Measurements from ENCODE around the gene CDC14C. TPM values are rescaled to one million over a fixed set of nuclear protein-coding genes. Genes with fewer than 3 reads are reported as not detected.

Gene CDC14C
- total RNA-seq (not detected in 2 replicates), polyA plus RNA-seq (not detected in 2 replicates), polyA minus RNA-seq (not detected in 2 replicates), Bru-seq, nascent RNA (not detected), BruChase-seq, experiment 1, labeled RNA remaining after a 6-hour chase (not detected), BruChase-seq, experiment 2, labeled RNA remaining after a 2-hour chase (not detected)
- not detected in 2 replicates for polyA plus RNA-seq (2011; cell fraction: cytosol; rRNA removed)
- not detected in 2 replicates for polyA plus RNA-seq (2011; cell fraction: nucleus; rRNA removed)
- not detected in 2 replicates for polyA plus RNA-seq (2012)
- polyA minus RNA-seq (2011; cell fraction: cytosol; rRNA and poly(A)+ RNA removed) = not detected
- polyA minus RNA-seq (2011; cell fraction: nucleus; rRNA and poly(A)+ RNA removed) = not detected in 2 replicates
- long read RNA-seq = 0 reads

DNA sequence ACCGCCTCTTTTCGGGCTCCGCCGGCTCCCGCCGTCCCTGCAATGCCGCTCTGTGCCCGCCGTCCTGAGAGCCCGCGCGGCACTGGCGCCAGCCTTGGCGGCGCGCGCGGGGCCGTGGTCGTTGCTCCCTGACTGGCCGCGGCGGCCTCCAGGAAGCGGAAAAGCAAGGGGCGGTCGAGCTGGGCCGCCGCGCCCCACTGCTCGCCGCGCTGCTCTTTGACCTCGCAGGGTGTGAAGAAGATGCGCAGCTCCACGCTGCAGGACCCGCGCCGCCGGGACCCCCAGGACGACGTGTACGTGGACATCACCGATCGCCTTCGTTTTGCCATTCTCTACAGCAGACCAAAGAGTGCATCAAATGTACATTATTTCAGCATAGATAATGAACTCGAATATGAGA is at the start of gene CDC14C:
Gene CDC14C (plus strand): TSS at position 115 of the 400 bp plus-strand sequence. CDS start 126 bp downstream, at position 241.
- no peaks in the 10 kb centered on the region for H3K9me3 ChIP-seq (replicated peaks; ENCODE audit: control insufficient read depth, insufficient read depth, low read length)
- no peaks in the 10 kb centered on the region for H3K36me3 ChIP-seq (ENCODE audit: control insufficient read depth in 2 of 2, extremely low read depth in 1 of 2, insufficient read depth in 2 of 2, low read length in 2 of 2)
- H3K9ac ChIP-seq (replicated peaks; ENCODE audit: extremely low read depth, insufficient read depth, low read length) = no peak within 1 kb of the TSS
- H3K4me1 ChIP-seq (ENCODE audit: control insufficient read depth, extremely low read depth, insufficient read depth, low read length) = no peaks in the 10 kb centered on the region
- intact Hi-C loops (cut with micrococcal nuclease) = no loop called here
- no peak within 1 kb of the TSS for H3K4me3 ChIP-seq (replicated peaks in 1 of 3; ENCODE audit: insufficient read depth in 1 of 3, low read depth in 1 of 3, low read length in 3 of 3)
- H4K20me1 ChIP-seq (replicated peaks; ENCODE audit: control insufficient read depth, extremely low read depth, insufficient read depth, low read length) = no peaks in the 10 kb centered on the region
- dilution Hi-C loops (cut with MboI; ENCODE audit: extremely low pct_ligation_motif_present, low sequenced_read_pairs) = no loop called here
- TF ChIP-seq POLR2A (IDR thresholded peaks at IDR 0.05; ENCODE audit: low read depth, low read length) (no peak), JUN (IDR thresholded peaks at IDR 0.05; ENCODE audit: borderline replicate concordance, insufficient read depth, insufficient read length, low read depth) (no peak), POLR2AphosphoS5 (IDR thresholded peaks at IDR 0.05; ENCODE audit: insufficient read depth, low read depth, low read length) (no peak), GATA2 (IDR thresholded peaks at IDR 0.05; ENCODE audit: insufficient read depth, insufficient read length, low read depth, low read length) (no peak), EZH2 (IDR thresholded peaks at IDR 0.05; ENCODE audit: borderline replicate concordance, low read depth, low read length, severe bottlenecking) (no peak), MAX (IDR thresholded peaks at IDR 0.05; ENCODE audit: insufficient read depth, insufficient read length) (no peak), MYC (IDR thresholded peaks at IDR 0.05; ENCODE audit: low read depth, low read length) (no peak), FOS (IDR thresholded peaks at IDR 0.05; ENCODE audit: borderline replicate concordance, insufficient read depth, low read length) (no peak)
- TF ChIP-seq, protein P1, sequence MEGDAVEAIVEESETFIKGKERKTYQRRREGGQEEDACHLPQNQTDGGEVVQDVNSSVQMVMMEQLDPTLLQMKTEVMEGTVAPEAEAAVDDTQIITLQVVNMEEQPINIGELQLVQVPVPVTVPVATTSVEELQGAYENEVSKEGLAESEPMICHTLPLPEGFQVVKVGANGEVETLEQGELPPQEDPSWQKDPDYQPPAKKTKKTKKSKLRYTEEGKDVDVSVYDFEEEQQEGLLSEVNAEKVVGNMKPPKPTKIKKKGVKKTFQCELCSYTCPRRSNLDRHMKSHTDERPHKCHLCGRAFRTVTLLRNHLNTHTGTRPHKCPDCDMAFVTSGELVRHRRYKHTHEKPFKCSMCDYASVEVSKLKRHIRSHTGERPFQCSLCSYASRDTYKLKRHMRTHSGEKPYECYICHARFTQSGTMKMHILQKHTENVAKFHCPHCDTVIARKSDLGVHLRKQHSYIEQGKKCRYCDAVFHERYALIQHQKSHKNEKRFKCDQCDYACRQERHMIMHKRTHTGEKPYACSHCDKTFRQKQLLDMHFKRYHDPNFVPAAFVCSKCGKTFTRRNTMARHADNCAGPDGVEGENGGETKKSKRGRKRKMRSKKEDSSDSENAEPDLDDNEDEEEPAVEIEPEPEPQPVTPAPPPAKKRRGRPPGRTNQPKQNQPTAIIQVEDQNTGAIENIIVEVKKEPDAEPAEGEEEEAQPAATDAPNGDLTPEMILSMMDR (IDR thresholded peaks at IDR 0.05; ENCODE audit: extremely low read depth in 1 of 2, insufficient read depth in 1 of 2, low read depth in 1 of 2, low read length in 2 of 2) = no peak
- no peaks in the 10 kb centered on the region for H3K9me1 ChIP-seq (replicated peaks; ENCODE audit: control insufficient read depth, extremely low read depth, insufficient read depth, low read length)
- H2AFZ ChIP-seq (ENCODE audit: low read depth, low read length) = no peak within 1 kb of the TSS
- no peak within 1 kb of the TSS for H3K27ac ChIP-seq (ENCODE audit: insufficient read depth, low read depth, low read length)
- no TSS peak for BruUV-seq (replicated peaks)
- H3K79me2 ChIP-seq (ENCODE audit: control insufficient read depth, insufficient read depth, low read length) = no peaks in the 10 kb centered on the region
- H3K27me3 ChIP-seq (ENCODE audit: control insufficient read depth in 2 of 2, insufficient read depth in 2 of 2, low read length in 2 of 2) = no peaks in the 10 kb centered on the region
- H3K4me2 ChIP-seq (ENCODE audit: insufficient read depth, low read length) = no peak within 1 kb of the TSS
- DNase-seq (ENCODE audit: low read depth, low spot score) (no peak), FAIRE-seq (no peak)
- POLR2A ChIA-PET = no interaction called here
- CTCF ChIA-PET = no interaction called here

All from endothelial cell of umbilical vein (primary cell).